H1 (cell line): ENCODE results near the gene CTSH. TPM values are rescaled to one million over a fixed set of nuclear protein-coding genes. Genes with fewer than 3 reads are reported as not detected.

ENCODE experiments used
- CHD1 ChIP-seq: IDR thresholded peaks from 2 replicates; pipeline ENCODE4 v1.6.1; 2012; ENCODE audit warnings: low read depth, low read length, improper control_type of control experiment
- EZH2 ChIP-seq: fragments of 200-600 bp; sonication (generic); IDR thresholded peaks from 2 replicates; pipeline ENCODE4 v1.7.1; 2012; ENCODE audit warnings: low read depth, mild to moderate bottlenecking, moderate library complexity, low read length, inconsistent platforms; ENCODE audit not compliant: severe bottlenecking
- HDAC6 ChIP-seq: IDR thresholded peaks from one replicate; pipeline ENCODE4 v1.7.1; 2012; ENCODE audit warnings: low read depth, mild to moderate bottlenecking, inconsistent platforms, low read length, moderate library complexity
- JUND ChIP-seq: IDR thresholded peaks from 2 replicates; pipeline ENCODE4 v1.6.1; 2011; ENCODE audit warnings: mild to moderate bottlenecking, improper control_type of control experiment, low read length
- POU5F1 ChIP-seq: IDR thresholded peaks from 2 replicates; pipeline ENCODE4 v1.6.1; 2011; ENCODE audit warnings: low read depth, mild to moderate bottlenecking, low read length, moderate library complexity
- YY1 ChIP-seq: IDR thresholded peaks from 2 replicates; pipeline ENCODE4 v1.6.1; 2011; ENCODE audit warnings: low read depth, mild to moderate bottlenecking, low read length
- polyA plus RNA-seq, 7 experiments: library from polyadenylated mRNA; depleted of rRNA in 3 of 7; stranded (reverse) in 5 of 7; unstranded in 2 of 7; fragments of >200 nt in 5 of 7; fragments of 200-250 nt in 2 of 7; gene quantifications; 1 replicate in 5 of 7; 2 replicates in 1 of 7; 4 replicates in 1 of 7; pipeline versions ENCODE4 v1.2.1 to v1.2.3, GENCODE V29; 2011 to 2013; ENCODE audit warnings: missing spikeins in 2 of 7, mixed read lengths in 2 of 7
- total RNA-seq: library from RNA; stranded (reverse); fragmentation: NEBNext Ultra II Directional; extraction: Animal tissue kit (Norgen Biotek cat#: 25700); gene quantifications from 2 replicates; pipeline ENCODE4 v1.2.1, GENCODE V29; 2021

CTSH gene
- total and polyA plus RNA-seq, 2 of the 8 experiments (the other 6 are each of a cell fraction or from before 2014, with no cell fraction given), result 34.0 to 36.8 TPM

DNA sequence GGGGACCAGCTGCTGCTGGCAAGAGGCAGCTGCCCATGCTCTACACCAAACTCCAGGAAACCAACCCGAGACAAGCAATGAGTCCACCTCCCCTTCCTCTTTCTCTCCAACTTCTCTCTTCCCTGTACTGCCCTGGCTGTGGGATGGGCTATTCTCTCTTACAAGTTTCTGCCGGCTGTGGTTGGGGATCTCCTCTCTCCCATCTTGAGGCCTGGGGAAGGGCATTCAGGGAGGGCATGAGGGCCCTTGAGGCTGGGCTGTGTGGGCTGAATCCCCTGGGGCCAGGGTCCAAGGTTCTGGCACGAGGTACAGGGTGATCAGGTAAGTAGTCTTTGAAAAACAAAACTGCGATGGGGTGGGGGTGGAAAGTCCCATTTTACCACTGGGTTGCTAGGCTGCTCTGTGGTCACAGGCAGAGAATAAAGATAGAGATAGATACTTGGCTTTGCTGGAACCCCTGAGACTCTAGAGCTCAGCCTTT is 32.3 kb upstream of the CTSH start (continued):
- TF ChIP-seq CHD1 (no peak), EZH2 (no peak), YY1 (no peak), POU5F1 (no peak), HDAC6 (no peak), JUND (no peak)
- TF ChIP-seq, all 59 proteins: peak for 0
